Epithelial cell of proximal tubule (primary cell): ENCODE data around the gene RAPGEF1. TPM values are rescaled to one million over a fixed set of nuclear protein-coding genes. Genes with fewer than 3 reads are reported as not detected.

Experiments used
- DNase-seq: peaks from one replicate; pipeline ENCODE4 v3.0.0-alpha.2; 2011; ENCODE audit warnings: low read depth
- H3K4me3 ChIP-seq: 2 replicates; pipeline ENCODE4 v1.5.1; 2011; ENCODE audit warnings: low read depth, mild to moderate bottlenecking, low read length
- CTCF ChIP-seq: conservative IDR thresholded peaks from 2 replicates; pipeline ENCODE4 v1.5.1; 2012; ENCODE audit warnings: low read depth, mild to moderate bottlenecking, low read length
- total RNA-seq: library from RNA; depleted of rRNA; stranded (reverse); fragments of >200 nt; gene quantifications from 2 replicates; pipeline ENCODE4 v1.2.3, GENCODE V29; 2015

Gene RAPGEF1
- total RNA-seq, 1 donor from 2014 or later: 34.8 TPM

GRCh38 chr9:131546336-131547084 is 193.4 kb downstream of the RAPGEF1 start:
- H3K4me3 ChIP-seq: no peak overlapping the region
- no peak for DNase-seq
- no peak for TF ChIP-seq CTCF

GRCh38 chr9:131545786-131546335 is 194.0 kb downstream of the RAPGEF1 start:
- no peak overlapping the region for H3K4me3 ChIP-seq
- DNase-seq: no peak

GRCh38 chr9:131545003-131545785 is 194.7 kb downstream of the RAPGEF1 start, which contains the start of gene PRRT1B:
Gene PRRT1B, plus strand, starts transcription at chr9:131545523. Its CDS starts 93 bp downstream, at chr9:131545616.
- peak within 1 kb of the TSS; percentile 28 for H3K4me3 ChIP-seq
- no peak for TF ChIP-seq CTCF
- peak; percentile 7 for DNase-seq

More at GRCh38 chr9:131545786-131546335, 194.0 kb downstream of the RAPGEF1 start:
- no peak for TF ChIP-seq CTCF

GRCh38 chr9:131543141-131543540 is 196.7 kb downstream of the RAPGEF1 start:
- no peak overlapping the region for H3K4me3 ChIP-seq
- TF ChIP-seq CTCF: no peak
- no peak for DNase-seq

GRCh38 chr9:131539223-131539923 is 200.5 kb downstream of the RAPGEF1 start:
- no peak for DNase-seq
- no peak overlapping the region for H3K4me3 ChIP-seq
- TF ChIP-seq CTCF: no peak

GRCh38 chr9:131537946-131538345 is 201.9 kb downstream of the RAPGEF1 start:
- H3K4me3 ChIP-seq: no peak overlapping the region
- TF ChIP-seq CTCF: no peak
- no peak for DNase-seq
